Stimulated activated CD4-positive, alpha-beta T cell treated with anti-CD3 and anti-CD28 coated beads, Interleukin-2, amount 100 ng/mL, for 24 hours (primary cell): ENCODE data around the gene FSTL4.

Source experiments
- DNase-seq, 2 donors: peaks; one replicate each; pipeline ENCODE4 v3.0.0-alpha.2; 2020

Gene FSTL4

DNA sequence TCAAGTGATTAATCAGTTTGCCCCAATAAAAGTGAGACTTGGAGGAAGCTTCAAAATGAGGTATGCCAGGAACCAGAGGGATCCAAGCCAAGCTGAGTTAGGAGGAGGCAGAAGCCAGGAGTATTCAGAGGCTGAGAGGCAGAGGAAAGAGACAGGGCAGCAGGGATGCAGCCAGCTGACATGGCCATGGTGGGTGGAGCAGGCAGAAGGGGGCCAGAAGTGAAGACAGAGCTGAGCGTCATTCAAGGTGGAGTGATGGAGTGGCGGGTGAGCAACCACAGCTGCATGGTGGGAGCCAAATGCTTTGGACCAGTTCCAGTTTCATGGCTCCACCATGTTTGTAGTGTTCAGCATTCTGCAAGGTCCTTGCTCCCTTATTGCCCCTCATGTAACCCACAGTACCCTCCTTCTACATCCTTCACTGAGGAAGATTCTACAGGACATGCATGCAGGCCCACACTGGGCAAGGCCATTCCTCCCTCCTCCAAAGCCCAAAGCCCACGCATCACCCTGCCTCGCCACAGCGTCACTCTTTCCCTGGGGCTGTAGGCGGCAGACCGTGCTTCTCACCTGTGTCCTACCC, 100.6 kb downstream of the FSTL4 start:
- DNase-seq, result no peak

DNA sequence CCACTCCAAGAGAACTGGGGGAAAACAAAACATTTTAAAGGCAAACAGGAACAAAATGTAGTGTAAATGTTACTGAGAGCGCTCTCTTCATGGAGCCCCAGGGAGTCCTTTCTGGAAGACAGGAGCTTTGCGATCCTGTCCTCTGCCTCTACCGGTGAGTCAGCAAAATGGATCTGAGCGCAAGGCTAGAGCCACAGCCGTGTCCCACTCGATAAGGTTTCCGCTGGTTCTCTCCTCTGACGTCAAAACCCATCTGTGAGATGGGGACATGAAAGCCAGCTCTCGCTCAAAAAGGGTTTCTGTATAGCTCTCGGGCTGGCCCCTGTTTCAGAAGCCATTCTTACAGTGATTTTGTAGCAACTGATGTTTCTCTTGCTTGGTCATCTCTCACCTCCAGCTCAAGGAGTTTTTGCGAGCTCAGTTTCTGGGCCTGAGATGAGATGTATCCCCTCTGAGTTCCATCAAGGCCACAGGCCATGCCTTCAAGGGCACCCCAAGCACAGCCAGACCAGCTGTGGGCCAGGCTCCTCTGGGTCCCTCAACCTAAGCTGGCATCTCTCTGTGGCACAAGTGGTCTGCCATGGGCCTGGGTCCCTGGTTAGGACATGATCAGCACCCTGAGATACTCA, 101.6 kb downstream of the FSTL4 start:
- no peak for DNase-seq

DNA sequence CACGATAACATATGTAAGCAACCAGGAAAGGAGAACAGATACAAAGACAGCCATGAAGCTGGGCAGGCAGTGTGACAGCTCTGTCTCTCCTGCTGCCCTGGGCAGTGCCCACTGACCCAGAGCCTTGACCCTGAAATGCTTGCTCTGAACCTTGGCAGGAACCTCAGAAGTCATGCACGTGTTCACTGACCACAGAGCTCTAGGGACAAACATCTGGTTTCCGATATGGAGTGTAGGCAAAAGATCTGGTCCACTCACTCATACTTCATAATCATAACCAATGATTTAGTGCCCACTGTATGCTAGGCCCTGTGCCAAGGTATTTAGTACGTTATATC, 102.6 kb downstream of the FSTL4 start:
- DNase-seq, result no peak

DNA sequence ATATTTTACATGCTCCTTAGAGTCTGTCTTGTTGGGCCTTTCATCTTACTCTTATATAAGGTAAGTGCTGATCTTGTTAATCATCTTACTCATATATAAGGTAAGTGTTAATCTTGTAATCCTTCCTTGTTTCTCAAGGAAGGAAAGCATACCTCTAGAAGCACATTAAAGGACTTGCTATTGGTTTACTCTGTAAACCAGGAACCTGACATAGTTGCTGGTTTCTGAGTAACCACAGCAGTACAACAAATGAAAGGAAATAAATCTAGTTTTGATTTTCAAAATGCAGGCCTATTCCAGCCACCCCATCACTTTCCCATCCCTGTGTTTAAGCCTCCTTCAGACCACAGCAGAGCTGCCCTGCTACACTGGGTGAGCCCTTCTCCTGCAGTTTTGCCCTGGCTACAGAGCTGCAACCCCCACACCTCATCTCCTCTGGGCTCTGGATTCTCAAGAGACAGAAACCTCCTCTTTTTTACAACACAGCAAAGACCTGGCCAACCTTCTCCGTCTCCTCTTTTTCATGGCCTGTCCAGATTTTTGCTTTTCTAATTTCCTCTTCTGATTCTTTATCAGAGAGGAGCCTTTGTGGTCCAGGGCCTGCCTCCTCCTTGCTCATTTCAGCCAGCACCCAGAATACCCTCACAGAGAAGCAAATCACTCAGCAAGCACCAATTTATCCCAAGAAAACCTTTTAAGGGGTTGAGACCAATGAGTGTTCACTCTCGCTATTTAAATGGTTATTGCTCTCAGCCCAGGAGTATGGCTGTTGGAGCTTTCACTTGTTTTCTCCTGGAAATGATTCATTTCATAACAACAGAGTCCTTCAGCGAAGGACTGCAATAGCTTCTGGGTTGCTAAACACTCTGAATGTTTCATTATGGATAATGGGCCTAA, 103.2 kb downstream of the FSTL4 start:
- no peak for DNase-seq

DNA sequence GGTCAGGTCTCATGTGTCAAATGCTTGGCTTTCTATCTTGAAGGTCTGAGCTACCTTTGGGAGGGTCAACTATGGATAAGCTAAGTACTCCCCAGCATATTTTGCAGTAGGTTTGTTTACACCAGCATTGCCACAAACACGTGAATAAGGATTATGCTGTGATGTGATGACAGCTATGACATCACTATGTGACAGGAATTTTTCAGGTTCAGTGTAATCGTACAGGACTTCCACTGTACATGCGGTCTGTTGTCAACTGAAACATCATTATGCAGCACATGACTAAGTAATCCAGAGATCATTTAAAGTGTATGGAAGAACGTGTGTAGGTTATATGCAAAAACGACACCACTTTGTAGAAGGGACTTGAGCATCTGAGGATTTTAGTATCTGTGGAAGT, 104.0 kb downstream of the FSTL4 start:
- no peak for DNase-seq

DNA sequence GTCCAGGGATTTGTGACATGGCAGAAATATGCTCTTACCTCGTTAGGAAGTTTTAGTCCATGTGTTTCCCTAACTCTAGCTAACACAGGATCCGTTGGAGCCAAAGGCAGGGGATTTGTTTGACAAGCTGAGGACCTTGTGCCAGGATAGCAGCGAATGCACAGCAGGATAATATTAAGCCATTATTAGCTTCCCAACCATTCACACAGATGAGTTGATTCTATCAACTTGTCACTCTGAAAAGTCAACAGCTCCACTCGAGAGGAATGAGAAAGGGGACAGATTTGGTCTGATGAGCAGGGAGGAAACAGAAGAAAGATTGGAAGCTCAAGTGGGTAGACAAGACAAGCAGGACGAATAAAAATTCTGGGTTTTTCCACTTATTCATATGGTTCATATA, 106.2 kb downstream of the FSTL4 start:
- no peak for DNase-seq

DNA sequence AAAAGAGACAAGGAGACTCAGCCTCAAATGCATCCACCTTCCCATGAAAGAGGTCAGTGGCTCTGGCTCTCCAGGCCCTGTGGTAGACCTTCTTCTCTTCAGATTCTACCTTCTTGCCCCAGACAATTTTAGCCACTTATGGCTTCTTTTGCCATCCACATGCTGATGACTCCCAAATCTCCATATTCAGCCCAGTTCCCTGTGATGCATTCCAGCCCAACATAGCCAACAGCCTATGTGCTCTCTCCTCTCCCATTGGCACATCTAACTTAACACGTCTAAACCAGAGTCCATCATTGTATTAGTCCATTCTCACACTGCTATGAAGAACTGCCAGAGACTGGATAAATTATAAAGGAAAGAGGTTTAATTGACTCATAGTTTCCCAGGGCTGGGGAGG, 108.8 kb downstream of the FSTL4 start:
- no peak for DNase-seq

DNA sequence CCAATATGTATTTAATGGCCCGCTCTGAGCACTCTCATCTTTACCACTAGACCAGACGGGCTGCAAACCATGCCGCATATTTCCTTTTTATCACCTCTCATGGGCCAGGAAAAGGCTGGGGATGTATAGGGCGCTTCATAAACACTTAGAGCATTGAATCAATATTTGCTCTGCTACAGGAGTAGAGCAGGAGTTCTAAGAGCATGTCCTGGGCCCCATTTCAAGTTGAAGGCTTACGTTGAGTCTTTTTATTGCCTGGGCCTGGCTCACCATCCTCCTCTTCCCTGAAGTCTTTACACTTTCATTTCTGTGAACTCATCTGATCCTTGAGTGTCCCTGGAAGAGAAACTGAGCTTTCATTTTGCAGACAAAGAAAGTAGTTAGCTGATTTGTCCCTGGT, 112.4 kb downstream of the FSTL4 start:
- no peak for DNase-seq

DNA sequence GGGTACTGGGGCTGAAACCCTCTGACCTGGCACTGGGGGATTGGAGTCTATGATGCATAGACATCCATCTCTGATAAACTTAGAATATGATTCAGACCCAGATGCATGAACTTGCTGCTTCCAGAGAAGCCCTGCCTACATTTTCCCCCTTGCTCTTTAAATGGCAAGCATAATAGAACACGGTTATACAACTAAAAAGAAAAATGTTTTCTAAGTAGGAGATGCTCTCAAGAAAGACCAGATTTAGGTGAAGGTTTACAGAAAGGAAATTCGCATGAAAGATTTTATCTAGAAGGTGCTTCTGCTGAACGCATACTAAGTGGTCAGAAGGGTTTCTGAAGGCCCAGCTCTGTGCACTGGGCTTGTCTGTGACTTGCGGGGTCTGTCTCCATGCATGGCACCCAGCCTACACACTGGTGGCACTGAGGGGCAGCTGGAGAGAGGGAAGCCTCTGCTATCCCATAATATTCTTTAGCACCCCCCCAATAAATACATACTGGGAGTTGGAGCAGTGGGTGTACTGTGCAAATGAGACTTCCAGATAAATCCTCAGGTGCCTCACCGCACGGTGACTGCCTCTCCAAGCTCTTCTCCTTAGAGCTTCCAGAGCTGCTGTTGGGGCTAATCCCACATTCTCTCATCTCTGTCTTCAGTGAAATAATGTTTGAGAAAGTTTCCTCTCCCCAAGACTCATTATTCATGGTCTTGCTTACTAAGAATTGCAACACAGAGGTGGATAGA, 114.6 kb downstream of the FSTL4 start:
- no peak for DNase-seq

DNA sequence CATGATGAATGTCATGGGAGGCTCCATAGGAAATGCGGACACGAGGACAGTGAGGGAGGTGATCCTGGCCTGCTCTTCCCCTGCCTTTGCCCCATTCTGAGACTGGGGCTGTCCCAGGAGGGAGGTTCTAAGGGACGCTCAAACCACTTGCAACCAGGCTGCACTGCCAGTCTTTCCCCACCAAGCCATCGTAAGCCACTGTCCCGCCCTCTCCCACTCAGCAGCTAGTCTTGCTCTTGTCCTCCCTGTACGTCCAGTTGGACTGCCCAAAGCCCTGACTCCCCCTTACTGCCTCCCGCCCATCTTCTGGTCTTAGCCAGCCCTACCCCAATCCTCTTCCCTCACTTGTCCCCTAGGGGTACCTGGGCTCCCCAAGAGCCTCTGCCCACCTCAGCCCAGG, 115.7 kb downstream of the FSTL4 start:
- no peak for DNase-seq

DNA sequence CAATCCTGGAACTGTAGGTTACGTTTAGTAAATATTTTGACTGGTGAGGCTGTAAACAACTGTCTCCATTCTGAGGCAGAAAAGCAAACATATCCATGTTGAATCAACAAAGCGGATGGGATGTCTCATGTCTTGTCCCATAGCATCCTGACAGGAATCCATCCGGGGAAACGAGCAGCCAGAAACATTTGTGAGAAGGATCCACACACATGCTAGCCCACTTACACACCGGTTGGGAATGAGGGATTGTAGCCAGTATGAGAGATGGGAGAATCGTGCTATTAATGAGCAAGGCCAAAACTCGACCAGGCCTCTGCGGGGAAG, 117.5 kb downstream of the FSTL4 start:
- no peak for DNase-seq

DNA sequence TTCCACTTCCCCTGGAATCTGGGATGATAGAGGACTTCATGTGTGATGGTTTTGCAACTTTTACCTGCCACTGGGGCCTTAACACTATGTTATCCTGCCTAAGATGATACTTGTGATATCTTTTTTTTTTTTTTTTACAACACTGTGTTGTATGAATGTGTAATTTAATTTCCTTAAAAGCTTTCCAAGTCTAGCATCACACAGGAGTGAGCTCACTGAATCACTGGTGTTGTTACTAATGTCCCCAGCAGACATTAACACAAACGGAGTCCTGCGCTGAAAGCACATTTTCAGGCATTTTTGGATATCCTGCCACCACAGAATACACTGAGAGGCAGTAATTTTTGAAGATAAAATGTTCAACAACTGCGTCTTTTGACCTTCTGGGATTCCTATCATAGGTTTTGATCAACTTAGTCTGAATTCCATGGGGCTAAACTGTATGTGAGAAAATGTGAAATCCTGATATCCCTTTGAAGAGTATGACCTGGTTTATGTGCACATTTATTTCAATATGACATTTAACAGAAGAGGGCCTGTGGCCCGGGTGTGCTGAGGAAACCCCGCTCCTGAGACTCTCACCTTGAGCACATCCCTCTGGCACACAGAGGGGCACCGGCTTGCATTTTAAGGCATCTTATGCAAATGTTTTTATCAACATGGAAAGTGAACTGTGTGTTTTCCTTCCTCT, 118.0 kb downstream of the FSTL4 start:
- DNase-seq, result no peak

DNA sequence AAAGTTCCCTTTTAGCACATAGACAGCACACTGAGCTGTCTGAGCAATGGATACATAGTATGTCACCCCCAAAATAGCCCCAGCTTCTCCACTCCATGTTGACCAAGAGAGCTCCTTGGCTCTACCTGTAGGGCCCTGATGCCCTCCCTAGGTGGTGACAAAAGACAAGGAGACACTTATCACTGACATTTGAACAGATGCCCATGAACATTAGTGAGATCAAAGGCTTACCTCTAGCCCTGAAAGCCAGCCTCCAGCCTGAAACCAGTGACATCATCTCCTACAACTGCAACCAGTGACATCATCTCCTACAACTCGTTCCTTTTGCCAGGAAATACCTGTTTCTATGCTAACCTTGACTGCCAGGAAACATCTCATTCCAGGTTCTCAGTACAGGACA, 122.7 kb downstream of the FSTL4 start:
- DNase-seq, result peak in 1 of 2 donors; percentile 7

DNA sequence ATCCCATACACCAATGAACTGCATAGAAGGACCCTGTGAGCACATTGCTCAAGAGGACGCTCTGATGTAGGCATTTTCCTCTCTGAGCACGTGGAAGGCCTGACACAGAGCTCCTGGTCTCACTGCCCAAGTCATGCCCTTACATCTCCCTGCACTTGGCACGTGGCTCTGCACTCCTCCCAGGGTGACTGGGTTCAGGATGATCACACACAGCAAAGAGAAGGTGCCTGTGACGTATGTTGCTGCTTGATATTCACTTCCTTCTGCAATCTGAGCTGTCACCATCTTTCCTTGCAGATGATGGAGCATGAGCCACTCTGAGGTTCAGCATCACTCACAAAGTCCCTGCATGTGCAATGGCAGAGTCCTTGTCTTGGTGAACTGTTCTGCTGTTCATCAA, 125.2 kb downstream of the FSTL4 start:
- no peak for DNase-seq

DNA sequence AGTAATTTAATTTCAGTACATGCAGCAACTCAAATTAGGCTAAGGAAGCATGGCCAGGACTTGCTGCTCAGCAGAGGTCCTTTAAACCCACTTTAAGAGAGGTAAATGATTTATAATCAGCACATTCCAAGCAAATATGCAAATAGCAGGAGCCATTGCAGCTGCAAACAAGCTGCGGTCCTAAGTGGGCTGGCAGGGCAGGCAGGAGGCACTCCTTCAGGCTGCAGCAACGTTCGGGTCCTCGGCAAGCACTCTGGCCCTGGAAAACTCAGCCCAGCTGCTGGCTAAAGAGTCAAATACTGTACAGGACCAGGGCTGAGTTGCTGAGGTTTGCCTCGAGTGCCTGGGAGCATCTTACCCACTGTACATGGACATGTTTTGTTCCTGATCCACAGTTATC, 126.9 kb downstream of the FSTL4 start:
- DNase-seq, result no peak

DNA sequence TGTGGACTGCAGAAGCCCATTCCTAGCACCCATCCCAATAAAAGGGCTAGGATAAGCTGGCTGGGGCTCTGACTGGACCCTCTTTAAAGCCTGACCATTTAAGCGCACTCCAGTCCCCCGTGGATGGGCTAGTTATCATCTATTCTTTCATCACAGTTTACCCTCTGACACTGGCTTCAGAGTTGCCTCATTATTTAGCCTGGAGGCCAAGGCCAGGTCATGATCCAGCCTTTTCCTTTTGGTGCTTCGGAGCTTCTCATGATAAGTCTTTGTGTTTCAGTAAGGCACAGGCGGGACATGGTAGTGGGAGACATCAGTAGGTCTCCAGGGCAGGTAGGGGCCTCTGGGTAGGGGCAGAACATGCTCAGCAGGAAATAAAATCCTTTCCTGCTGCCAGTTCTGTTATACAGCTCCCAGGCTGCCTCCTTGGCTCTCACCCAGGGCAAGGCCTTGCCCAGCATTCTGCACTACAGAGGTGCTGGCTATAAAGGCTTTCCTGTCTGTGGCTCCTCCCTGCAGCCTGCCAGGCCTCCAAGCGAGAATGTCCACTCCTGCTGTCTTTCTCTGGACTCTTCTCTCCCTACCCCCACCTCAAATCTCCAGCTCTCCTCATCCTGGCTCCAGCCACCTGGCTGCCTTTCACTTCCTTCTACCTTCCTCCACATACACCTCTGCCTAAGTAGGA, 128.8 kb downstream of the FSTL4 start:
- no peak for DNase-seq

DNA sequence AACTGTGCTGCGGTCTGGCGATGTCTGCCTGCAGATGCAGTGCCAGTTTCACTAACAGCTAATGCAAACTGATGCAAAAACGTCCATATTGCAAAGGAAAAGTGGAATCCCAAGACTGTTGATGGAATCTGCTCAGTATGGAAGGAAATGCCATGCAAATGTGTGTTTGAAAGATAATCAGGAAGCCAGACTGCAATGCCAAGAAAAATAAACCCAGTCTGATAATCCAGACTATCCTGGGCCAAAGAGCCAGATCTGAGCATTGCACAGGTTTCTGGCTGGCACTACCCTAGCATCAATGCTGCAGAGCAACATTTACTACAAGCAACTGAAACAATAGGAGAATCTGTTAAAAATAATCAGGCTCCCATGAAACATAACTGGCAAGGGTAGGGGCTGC, 130.3 kb downstream of the FSTL4 start:
- no peak for DNase-seq

DNA sequence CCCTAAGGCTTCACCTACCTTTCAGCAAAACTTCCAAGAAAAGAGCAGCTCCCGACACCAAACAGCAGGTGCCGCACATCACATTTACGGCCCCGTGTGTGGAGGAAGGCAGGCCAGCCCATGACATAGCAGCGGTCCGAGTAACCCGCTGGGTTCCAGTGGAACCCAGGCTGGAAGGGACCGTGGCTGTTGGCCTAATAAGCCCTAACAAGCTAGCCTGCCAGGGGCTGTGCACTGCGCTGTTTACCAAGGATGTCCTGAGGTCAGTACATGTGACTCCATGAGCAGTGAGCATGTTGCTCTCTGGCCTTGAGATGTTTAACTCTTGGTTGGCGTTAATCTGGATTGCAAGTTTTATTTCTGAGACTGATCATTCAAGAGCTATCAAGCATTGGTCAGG, 131.5 kb downstream of the FSTL4 start:
- DNase-seq, result no peak

DNA sequence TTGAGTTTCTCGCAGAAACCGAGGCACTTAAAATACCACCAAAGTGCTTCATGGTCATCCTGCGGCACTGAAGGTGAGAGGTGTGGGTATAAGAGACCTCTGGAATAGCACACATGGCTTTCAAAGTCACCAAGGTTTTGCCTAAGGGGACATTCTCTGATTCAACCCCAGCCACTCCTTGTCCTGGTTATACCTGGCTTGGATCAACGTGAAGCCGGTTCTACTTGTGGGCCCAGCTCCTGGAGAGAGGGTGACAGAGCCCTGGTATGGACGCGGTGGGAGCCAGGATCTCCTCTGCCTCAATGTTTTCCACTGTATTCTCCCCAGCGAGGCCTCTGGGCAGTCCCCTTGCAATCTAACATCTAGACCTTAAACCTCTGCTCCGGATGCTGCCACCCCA, 132.0 kb downstream of the FSTL4 start:
- DNase-seq, result no peak

DNA sequence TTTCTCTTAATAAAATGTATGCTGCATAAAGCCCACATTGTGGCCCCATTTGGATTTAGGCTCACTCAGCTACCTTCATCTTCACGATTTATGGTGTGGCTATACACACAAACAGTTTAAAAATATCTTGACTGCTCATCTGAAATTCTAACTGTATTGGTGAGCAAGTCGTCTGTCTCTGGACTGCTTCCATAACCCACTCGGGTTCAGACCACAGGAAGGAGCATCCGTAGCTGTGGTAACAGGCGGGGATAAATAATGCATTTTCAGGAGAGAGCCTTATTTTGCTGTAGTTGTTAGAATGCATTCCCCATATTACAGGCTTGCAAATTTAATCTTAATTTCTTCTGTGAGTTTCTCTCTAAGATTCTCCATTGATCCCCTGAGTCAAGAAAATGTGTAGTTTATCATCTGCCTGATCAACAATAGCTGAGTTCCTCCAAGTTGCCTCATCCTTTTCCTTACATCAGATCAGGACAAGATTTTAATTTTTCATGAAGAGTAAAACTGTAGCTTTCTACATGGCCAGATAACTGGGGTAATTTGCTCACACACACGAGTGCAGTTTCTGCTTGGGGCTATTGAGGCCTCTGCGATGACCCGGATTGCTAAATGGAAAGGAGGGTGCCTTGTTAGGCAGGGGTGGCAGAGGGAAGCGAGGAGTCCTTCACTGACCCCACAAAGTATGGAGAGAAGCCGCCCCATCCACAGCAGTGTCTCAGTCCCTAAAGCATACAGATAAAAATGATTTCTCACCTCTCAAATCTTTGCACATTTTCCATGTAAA, 133.9 kb downstream of the FSTL4 start:
- DNase-seq, result no peak

DNA sequence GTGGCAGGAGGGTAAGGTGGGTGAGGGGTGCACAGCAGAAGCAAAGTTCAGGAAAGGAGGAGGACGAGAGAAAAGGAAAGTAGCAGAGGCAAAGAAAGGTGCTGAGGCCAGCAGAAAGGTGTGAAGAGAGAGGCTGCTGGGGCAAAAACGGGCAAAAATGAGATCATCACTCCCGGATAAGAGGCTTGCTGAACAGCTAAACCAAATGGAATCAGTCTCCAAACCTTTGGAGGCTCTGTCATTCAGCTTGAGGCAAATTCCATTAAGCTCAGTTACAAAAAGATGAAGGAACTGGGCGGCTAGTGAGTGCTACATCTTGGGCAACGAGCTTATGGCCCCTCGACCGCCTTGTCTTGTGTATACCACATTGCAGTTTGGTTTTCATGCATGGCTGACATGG, 136.4 kb downstream of the FSTL4 start:
- DNase-seq, result no peak
